GM18505 (cell line): ENCODE data around the gene WDR70.
"Not testable (repeated sequence)": the region's sequence is repeated elsewhere in the genome, so short reads cannot be mapped to it uniquely, and the experiment has no call there.

Source experiments
- ATAC-seq: cut with Tn5 transposase; IDR thresholded peaks from one replicate; pipeline ENCODE4 v1.9.1; 2021; ENCODE audit not compliant: unreplicated experiment
- POLR2A ChIP-seq: IDR thresholded peaks from 4 replicates; pipeline ENCODE4 v1.6.1; 2011; ENCODE audit warnings: borderline replicate concordance; ENCODE audit not compliant: insufficient read depth, insufficient read length; ENCODE audit errors: extremely low read depth

Gene WDR70

DNA sequence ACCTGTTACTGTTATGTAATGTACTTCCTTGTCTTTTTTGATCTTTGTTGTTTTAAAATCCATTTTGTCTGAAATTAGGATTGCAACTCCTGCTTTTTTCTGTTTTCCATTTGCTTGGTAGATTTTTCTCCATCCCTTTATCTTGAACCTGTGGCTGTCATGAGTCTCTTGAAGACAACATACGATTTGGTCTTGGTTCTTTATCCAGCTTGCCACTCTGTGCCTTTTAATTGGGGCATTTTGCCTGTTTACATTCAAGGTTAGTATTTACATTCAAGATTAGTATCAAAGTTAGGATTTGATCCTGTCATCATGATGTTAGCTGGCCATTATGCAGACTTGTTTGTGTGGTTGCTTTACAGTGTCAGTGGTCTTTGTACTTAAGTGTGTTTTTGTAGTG is 304.0 kb downstream of the WDR70 start:
- TF ChIP-seq POLR2A, result no peak
- ATAC-seq, result no peak

DNA sequence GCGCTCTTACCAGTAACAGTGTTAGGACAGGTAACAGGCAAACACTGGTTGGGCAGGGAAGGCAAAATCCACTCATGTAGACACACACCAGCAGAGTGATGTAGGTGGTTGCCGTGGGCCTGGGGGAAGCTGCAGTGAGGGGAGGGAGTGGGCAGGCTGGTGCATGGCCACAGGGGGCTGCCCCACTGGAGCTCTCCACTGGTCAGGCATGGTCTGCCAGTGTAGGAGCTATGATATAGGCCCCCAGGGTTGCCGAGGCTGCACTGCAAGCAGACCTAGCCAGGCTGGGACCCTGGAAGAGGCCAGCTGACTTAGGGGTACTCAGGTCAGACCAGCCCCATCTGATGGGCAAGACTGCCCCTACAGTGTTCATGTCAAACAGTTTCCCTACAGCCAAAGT is 306.1 kb downstream of the WDR70 start:
- no peak for ATAC-seq
- no peak for TF ChIP-seq POLR2A

DNA sequence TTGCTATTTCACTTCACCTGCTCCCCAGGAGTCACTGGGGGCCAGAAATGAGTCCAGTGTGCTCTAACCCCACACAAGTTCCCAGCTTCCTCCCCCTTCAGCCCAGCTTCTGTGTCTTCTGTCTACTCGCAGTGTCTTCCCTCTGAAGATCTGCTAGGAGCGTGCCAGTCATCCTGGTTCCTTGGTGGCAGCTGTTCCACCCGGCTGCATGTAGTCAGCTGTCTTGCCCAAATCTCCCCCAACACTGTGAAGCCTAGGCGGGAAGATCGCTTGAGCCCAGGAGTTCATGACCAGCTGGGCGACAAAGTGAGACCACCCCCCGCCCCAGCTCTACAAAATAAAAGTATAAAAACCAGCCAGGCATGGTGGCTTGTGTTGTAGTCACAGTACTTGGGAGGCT is 306.7 kb downstream of the WDR70 start:
- ATAC-seq, result no peak
- TF ChIP-seq POLR2A, result no peak

DNA sequence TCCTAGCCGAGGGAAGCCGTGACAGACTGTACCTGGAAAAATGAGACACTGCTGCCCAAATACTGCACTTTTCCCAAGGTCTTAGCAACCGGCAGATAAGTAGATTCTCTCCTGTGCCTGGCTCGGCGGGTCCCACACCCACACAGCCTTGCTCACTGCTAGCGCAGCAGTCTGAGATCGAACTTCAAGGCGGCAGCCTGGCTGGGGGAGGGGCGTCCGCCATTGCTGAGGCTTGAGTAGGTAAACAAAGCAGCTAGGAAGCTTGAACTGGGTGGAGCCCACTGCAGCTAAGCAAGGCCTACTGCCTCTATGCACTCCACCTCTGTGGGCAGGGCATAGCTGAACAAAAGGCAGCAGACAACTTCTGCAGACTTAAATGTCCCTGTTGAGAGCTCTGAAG is 309.8 kb downstream of the WDR70 start:
- ATAC-seq, result not testable (repeated sequence)

DNA sequence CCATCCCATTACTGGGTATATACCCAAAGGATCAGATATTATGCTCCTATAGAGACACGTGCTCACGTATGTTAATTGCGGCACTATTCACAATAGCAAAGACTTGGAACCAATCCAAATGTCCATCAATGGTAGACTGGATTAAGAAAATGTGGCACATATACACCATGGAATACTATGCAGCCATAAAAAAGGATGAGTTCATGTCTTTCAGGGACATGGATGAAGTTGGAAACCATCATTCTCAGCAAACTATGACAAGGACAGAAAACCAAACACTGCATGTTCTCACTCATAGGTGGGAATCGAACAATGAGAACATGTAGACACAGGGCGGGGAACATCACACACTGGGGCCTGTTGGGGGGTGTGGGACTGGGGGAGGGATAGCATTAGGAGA is 315.2 kb downstream of the WDR70 start:
- ATAC-seq, result not testable (repeated sequence)

DNA sequence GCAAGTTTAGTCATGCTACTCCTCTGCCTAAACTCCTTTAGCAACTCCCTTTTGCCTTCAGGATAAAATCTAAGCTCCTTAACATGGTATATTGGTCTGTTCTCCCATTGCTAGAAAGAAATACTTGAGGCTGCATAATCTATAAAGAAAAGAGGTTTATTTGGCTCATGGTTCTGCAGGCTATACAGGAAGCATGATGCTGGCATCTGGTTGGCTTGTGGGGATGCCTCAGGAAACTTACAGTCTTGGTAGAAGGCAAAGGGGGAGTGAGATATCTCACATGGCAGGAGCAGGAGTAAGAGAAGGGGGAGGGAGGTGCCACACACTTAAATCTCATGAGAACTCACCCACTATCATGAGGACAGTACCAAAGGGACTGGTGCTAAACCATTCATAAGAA is 315.7 kb downstream of the WDR70 start:
- no peak for TF ChIP-seq POLR2A
- ATAC-seq, result no peak

DNA sequence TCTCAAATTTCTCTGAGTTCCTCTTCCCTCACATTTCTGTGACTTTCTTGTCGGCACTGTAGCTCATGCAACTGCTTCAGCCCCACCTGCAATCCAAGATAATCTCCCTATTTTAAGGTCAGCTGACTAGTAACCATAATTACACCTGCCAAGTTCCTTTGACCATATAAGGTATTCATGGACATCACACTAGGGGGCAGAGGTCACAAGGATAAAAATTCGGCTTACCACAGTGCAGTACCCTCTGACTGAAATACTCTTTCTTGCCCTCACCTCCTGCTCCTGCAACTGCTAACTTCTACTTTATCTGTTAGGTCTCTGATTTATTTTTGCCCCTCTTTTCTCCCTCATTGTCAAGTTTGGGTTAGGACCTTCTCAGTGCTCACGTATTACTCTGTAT is 316.5 kb downstream of the WDR70 start:
- ATAC-seq, result no peak
- no peak for TF ChIP-seq POLR2A

DNA sequence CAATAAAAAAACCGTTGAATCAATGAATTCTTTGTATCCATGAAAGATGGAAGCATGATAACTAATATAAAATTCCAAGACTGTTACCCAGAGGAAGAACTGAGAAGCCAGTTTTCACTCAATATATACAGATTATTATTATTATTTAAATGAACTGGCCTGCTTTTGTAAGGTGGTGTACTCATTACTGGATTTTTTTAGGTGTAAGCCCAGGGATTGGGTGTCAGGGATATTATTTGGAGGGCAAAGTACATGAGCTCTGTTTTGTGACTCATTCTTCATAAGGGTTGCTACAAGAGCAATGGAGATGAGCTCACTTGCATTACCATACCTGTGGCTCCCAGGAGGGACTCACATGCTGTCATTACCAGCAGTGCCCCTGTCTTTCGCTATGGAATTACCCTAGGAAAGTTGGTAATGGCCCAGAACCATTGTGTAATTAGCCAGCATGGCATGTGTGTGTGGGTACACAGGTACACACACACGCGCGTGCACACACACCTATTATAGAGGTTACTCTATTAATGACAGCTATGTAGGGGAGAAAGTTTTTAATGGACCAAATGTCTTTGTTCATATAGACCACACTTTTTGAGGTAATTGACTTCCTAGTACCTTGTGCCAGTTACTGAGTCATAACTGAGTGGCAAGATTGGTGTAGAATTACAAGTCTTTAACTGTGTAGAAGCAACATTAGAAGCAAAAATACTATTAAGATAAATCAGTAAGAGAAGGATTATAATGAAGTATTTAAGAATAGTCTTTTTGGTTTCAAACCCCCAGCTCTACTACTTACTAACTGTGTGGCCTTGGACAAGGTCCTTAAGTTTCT is 317.3 kb downstream of the WDR70 start:
- no peak for ATAC-seq

DNA sequence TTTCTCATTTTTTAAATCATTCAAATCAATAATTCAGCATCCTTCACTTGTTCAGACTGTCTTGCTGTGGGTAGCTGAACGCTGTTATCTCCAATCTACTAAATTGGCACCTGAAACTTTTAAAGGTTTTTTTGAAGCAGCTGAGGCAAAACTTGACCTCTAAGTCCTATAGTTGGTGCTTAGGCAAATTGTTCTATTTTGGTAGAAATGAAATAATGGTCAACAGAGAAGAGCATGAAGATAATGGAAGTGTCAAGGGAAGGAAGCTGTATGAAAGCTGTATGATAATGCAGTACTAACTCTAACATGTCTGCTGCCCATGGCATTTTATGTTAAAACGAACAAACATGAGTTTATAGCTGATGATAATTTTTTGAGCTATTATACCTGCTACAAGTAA is 322.8 kb downstream of the WDR70 start:
- no peak for ATAC-seq
- no peak for TF ChIP-seq POLR2A

More for the DNA sequence above, 317.3 kb downstream of the WDR70 start:
- no peak for TF ChIP-seq POLR2A

DNA sequence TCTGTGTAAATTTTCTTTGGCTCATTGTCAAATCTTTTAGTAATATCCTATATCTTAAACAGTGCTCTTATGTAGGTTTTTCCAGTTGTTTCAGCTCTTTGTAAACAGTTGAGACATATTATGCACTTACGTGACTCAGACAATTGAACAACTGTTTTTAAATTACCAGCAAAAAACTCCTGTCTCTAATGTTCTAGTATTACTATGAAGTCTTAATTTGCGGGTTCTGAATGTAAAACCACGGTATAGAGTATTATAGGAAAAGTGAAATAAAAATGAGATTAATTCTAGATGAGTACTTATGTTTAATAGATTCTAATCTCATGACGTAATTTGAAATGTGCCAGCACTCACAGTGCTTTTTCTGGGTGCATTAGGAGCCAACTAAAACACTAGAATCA is 324.7 kb downstream of the WDR70 start:
- no peak for ATAC-seq
- no peak for TF ChIP-seq POLR2A

DNA sequence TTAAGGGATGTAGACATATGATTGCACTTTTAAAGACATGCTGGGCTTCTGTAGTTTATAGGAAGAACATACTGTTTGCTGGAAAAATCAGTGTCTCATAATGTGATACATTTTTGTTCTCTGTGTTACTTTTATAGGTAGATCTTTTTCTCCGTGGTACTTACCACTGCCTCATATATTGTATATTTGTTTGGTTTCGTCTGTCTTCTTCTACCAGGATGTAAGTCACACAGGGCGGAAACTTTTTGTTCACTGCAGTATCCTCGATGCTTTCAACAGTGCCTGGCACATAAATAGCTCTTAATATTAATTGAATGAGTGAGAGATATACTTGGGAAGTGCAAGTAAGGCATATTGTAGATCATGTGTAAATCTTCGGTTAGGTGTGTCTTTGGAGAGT is 325.3 kb downstream of the WDR70 start:
- no peak for TF ChIP-seq POLR2A
- ATAC-seq, result no peak

DNA sequence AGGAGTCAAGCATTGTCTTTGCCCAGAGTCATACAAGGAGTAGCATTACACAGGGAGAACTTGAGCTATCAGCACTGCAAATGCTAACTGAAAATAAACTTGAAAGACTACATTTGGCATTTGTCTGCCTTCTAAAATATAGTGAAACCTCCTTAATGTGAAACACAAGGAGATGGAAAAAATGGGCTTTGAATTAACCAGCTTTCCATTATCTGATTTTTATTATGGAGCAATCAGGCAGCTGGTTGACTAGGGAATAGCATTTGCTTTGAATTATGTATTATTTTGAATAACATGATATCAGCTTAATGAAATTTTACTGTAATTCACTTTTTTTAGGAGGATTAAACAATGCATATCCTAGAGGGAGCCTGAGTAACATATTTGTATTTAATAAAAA is 329.9 kb downstream of the WDR70 start:
- no peak for TF ChIP-seq POLR2A
- ATAC-seq, result no peak

DNA sequence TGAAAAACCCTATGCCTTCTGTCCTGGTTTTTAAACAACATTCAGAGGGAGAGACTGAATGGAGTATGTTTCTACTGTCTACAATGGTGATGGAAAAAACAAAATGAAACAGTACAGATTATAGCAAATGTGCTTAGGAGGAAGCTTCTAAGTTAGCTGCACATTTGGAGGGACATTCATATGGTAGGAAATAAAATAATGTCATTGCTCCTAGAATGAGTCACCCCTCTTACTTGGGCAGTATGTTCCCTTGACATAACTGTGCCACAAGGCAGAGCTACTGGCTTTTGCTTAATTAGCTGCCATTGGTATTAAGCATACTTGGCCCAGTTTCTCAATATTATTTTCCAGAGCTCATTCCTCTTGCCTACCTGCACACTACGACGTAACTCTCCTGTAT is 331.8 kb downstream of the WDR70 start:
- TF ChIP-seq POLR2A, result no peak

DNA sequence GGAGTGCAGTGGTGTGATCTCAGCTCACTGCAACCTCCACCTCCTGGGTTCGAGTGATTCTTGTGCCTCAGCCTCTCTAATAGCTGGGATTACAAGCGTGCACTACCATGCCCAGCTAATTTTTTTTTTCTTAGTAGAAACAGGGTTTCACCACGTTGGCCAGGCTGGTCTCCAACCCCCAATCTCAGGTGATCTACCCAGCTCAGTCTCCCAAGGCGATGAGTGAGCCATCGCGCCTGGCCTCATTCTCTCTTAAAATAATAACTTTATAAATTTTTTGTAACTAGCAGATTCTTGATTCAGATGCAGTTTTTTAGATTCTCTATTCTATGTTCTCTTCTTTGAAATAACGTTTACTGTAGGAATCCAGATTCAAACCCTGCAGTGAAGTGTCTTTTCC is 333.6 kb downstream of the WDR70 start:
- ATAC-seq, result no peak
- TF ChIP-seq POLR2A, result no peak

More for the DNA sequence above, 331.8 kb downstream of the WDR70 start:
- ATAC-seq, result no peak

DNA sequence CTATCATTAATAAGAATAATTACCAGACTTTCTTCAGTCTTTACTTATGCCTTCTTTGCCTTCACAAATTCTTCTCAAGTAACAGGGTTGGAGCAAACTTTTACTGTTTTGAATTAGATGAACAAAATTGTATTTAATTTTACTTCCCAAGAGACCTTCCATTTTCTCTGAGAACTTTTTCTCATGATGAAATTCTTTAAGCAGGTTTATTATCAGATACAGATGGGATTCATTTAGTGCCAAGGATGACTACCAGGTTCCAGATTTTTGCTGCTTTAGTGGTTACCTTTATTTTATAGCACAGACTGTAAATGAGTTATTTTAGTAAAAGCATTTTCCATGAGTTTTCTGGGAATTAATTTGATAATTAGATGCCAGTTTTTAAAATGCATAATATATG is 335.6 kb downstream of the WDR70 start:
- no peak for TF ChIP-seq POLR2A
- no peak for ATAC-seq
